Measurements from ENCODE around the gene PAX9. TPM values are rescaled to one million over a fixed set of nuclear protein-coding genes. Genes with fewer than 3 reads are reported as not detected.

Gene PAX9
- total and polyA plus RNA-seq, 2 donors: 0.48 TPM

DNA sequence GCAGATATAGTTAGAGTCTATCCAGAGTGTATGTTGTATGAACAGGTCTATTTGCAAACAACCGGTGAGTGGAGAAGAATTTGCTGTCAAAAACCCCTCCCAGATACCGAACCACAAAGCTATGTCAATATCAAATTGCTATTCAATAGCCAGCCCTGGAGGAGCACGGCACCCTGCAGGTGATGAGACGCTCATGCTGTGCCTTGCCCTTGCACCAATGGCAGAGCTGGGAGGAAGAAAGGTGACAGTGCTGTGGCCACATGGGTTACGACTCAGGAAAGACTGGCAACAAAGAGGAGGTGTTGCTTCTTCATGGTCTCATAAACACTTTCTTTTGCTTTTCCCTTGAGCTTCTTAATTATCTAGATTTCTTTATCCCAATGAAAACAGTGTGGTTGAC, 55.7 kb downstream of the PAX9 start:
- Histone ChIP-seq H3K27ac (ENCODE audit: low read depth) (no peak overlapping the region), H3K4me1 (ENCODE audit: insufficient read depth) (no peaks in the 10 kb centered on the region), H3K36me3 (ENCODE audit: insufficient read depth) (no peaks in the 10 kb centered on the region), H3K4me3 (ENCODE audit: low read depth, low read length) (no peak overlapping the region)
- DNase-seq (ENCODE audit: extremely low spot score): no peak
- WGBS: 44% methylated on average over 5 of the region's 5 CpGs

DNA sequence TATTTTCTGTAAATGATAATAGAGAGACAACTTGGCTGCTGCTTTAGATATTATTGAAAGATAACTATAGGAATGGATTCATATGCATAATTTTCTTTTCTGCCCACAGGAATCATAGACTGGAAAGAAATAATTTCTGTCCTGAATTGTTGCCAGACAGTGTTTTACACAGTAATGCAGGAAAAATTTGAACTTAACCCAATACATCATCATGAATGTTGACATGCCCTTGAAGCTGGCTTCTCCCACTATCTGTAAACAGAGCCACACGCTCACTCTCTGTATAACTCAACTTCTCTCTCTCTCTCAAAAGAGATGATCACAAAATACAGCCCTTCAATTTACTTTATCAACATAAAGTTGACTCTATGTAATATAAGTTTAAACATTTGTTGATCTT, 56.6 kb downstream of the PAX9 start:
- 33% methylated on average over 1 of the region's 1 CpG for WGBS
- no peak for DNase-seq (ENCODE audit: extremely low spot score)
- Histone ChIP-seq H3K36me3 (ENCODE audit: insufficient read depth) (no peaks in the 10 kb centered on the region), H3K27ac (ENCODE audit: low read depth) (no peak overlapping the region), H3K4me1 (ENCODE audit: insufficient read depth) (no peaks in the 10 kb centered on the region), H3K4me3 (ENCODE audit: low read depth, low read length) (no peak overlapping the region)

DNA sequence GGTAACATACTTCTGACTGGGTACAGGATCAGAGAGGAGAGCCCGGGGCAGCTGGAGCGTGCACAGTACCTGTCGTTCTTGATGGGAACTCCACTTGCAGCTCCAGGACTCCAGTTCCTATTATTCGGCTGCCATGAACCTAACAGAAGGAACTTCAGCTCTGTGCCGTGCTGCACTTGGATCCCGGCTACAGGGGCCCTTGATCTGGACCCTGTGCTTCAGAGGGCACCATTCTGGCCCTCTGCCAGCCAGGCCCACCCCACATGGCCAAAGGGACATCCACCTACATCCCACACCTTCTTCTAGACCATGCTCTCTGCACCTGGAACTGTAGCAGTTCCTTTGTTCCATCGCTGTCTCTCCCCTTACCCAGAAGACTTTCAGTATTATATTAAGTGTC, 58.2 kb downstream of the PAX9 start:
- Histone ChIP-seq H3K36me3 (ENCODE audit: insufficient read depth) (no peaks in the 10 kb centered on the region), H3K4me3 (ENCODE audit: low read depth, low read length) (no peak overlapping the region), H3K27ac (ENCODE audit: low read depth) (no peak overlapping the region), H3K4me1 (ENCODE audit: insufficient read depth) (no peaks in the 10 kb centered on the region)
- DNase-seq (ENCODE audit: extremely low spot score): no peak
- WGBS: 91% methylated on average over 7 of the region's 7 CpGs

DNA sequence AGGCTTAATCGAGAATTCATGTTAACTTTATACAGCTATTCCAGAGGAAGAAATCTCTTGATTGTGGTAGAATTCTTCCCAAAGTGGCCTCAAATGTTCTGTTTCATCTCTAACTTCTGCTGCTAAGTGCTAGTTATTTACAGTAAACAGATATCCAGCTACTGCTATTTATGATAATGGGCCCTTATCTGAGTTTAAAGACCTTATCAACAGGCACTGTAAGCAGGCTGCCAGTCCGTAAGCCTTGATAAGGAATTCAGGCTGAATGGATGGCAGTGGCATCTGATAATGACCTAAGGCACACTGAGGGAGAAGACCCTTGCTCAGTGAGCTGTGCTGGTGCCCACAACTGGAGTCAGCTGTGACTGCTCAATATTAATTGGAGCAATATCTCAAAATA, 59.0 kb downstream of the PAX9 start:
- 63% methylated on average over 2 of the region's 2 CpGs for WGBS
- no peak overlapping the region for H3K4me3 ChIP-seq (ENCODE audit: low read depth, low read length)
- no peak overlapping the region for H3K27ac ChIP-seq (ENCODE audit: low read depth)
- no peak for DNase-seq (ENCODE audit: extremely low spot score)
- H3K4me1 ChIP-seq (ENCODE audit: insufficient read depth): no peaks in the 10 kb centered on the region
- H3K36me3 ChIP-seq (ENCODE audit: insufficient read depth): no peaks in the 10 kb centered on the region

DNA sequence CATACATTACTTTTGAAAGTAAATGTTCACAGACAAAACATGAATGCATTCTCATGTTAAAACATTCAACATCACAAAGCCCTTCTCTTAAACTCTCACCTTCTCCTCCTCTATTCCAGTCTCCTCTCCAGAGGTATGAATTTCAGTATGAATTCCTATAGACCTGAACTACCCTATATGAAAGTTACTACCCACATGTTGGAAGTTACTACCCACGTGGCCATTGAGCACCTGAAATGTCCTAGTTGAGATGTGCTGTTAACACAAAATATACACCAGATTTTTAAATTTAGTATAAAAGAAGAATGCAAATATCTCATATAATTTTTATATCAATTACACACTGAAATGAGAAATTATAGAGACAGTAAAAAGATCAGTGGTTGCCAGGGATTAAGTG, 60.2 kb downstream of the PAX9 start:
- Histone ChIP-seq H3K4me1 (ENCODE audit: insufficient read depth) (no peaks in the 10 kb centered on the region), H3K4me3 (ENCODE audit: low read depth, low read length) (no peak overlapping the region), H3K36me3 (ENCODE audit: insufficient read depth) (no peaks in the 10 kb centered on the region), H3K27ac (ENCODE audit: low read depth) (no peak overlapping the region)
- no peak for DNase-seq (ENCODE audit: extremely low spot score)
- 80% methylated on average over 1 of the region's 1 CpG for whole genome bisulfite sequencing

DNA sequence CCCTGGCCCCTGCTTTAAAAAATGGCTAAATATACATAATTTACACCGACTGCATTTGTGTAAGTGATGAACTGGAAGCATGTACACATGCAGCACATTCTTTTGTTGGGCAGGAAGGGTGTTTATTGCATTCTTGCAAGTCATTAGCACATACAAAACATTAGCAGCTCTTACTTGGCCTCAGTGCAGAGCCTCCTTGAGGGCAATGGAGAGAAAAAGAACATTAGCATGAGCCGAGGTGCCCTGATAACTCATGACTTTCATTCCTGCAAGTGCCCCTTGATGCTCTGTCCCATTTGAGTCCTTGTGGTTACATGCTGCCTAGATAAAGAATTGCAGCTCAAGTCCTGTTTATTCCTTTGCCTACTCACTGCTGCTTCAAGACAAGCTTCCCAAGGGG, 61.9 kb downstream of the PAX9 start:
- DNase-seq (ENCODE audit: extremely low spot score): no peak
- Histone ChIP-seq H3K36me3 (ENCODE audit: insufficient read depth) (no peaks in the 10 kb centered on the region), H3K27ac (ENCODE audit: low read depth) (no peak overlapping the region), H3K4me1 (ENCODE audit: insufficient read depth) (no peaks in the 10 kb centered on the region), H3K4me3 (ENCODE audit: low read depth, low read length) (no peak overlapping the region)
- 53% methylated on average over 2 of the region's 2 CpGs for WGBS

DNA sequence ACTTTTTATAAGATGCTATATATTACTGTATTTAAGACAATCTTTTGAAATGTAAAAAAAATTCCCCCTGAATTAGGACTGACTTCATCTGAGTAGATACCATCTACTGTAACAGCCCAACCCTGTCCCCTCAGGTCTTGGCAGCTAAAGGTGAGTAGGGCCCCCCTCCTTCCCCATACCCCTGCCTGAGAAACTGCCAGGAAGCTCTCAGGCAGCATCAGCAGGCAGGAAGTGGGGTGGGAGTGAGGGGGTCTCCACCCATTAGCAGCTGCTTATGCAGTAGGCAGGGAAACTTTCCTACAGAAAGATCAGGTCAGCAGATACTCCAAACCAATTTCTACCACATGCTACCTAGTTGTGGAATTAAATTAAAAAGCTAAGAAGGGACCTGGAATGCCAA, 62.5 kb downstream of the PAX9 start:
- no peaks in the 10 kb centered on the region for H3K4me1 ChIP-seq (ENCODE audit: insufficient read depth)
- DNase-seq (ENCODE audit: extremely low spot score): no peak
- H3K36me3 ChIP-seq (ENCODE audit: insufficient read depth): no peaks in the 10 kb centered on the region
- no peak overlapping the region for H3K27ac ChIP-seq (ENCODE audit: low read depth)
- no peak overlapping the region for H3K4me3 ChIP-seq (ENCODE audit: low read depth, low read length)

DNA sequence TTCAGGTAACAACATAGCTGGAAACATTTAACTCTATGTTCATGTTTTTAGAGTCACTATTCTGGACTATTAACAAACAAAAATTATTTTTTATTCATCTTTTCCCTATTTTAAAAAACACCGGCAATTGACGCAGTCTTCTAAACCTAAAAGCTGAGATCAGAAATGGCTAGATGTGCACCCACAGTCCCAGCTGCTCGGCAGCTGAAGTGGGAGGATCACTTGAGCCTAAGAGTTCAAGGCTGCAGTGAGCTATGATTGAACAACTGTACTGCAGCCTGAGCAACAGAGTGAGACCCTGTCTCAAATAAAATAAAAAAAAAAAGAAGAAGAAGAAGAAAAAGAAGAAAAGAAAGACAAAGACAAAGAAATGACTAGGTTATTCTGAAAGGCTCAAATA, 64.5 kb downstream of the PAX9 start:
- no peak for DNase-seq (ENCODE audit: extremely low spot score)
- H3K36me3 ChIP-seq (ENCODE audit: insufficient read depth): no peaks in the 10 kb centered on the region
- 87% methylated on average over 3 of the region's 3 CpGs for WGBS
- H3K4me3 ChIP-seq (ENCODE audit: low read depth, low read length): no peak overlapping the region
- H3K27ac ChIP-seq (ENCODE audit: low read depth): no peak overlapping the region
- no peaks in the 10 kb centered on the region for H3K4me1 ChIP-seq (ENCODE audit: insufficient read depth)

Other genes starting within 250 kb of the PAX9 start
- not detected for gene NKX2-1, start 141.6 kb upstream of the PAX9 start, total RNA-seq
- not detected for gene NKX2-1, start 141.6 kb upstream of the PAX9 start, polyA plus RNA-seq
- gene NKX2-8, start 79.2 kb upstream of the PAX9 start, total RNA-seq: not detected
- gene NKX2-8, start 79.2 kb upstream of the PAX9 start, polyA plus RNA-seq: not detected